Thyroid gland (tissue), 4 donors: ENCODE data around the gene SLC22A12. TPM values are rescaled to one million over a fixed set of nuclear protein-coding genes. Genes with fewer than 3 reads are reported as not detected.
A peak's percentile ranks its signal among the peaks of the same experiment; 100 is the strongest.

Source experiments
- DNase-seq, 2 donors: peaks; one replicate each; pipeline ENCODE4 v3.0.0-alpha.2; 2019
- H3K27ac ChIP-seq, 3 donors: fragments of 200-600 bp; sonication (generic); 1 replicate in 2 of 3; 2 replicates in 1 of 3; pipeline ENCODE4 v1.5.1; 2016 to 2019; ENCODE audit warnings: mild to moderate bottlenecking in 1 of 3, moderate library complexity in 1 of 3
- H3K27me3 ChIP-seq: fragments of 200-600 bp; sonication (generic); one replicate; pipeline ENCODE4 v1.5.1; 2019
- H3K36me3 ChIP-seq, 2 donors: fragments of 200-600 bp; sonication (generic); one replicate each; pipeline ENCODE4 v1.5.1; 2016 to 2019
- H3K4me1 ChIP-seq, 2 donors: fragments of 200-600 bp; sonication (generic); one replicate each; pipeline ENCODE4 v1.5.1; 2017 to 2019
- H3K4me3 ChIP-seq, 3 donors: fragments of 200-600 bp; sonication (generic); replicated peaks in 1 of 3; 1 replicate in 2 of 3; 2 replicates in 1 of 3; pipeline ENCODE4 v1.5.1; 2016; ENCODE audit warnings: mild to moderate bottlenecking in 1 of 3
- H3K9me3 ChIP-seq: fragments of 200-600 bp; sonication (generic); one replicate; pipeline ENCODE4 v1.5.1; 2017
- CTCF ChIP-seq, 6 experiments: fragments of 200-600 bp in 3 of 6; fragments of 450-650 bp in 3 of 6; sonication (generic) in 3 of 6; IDR thresholded peaks; one replicate each; pipeline ENCODE4 v1.5.1; 2016 to 2019; ENCODE audit warnings: antibody characterized with exemption in 6 of 6, mild to moderate bottlenecking in 2 of 6, inconsistent platforms in 1 of 6, moderate library complexity in 1 of 6
- POLR2A ChIP-seq, 2 donors: fragments of 450-650 bp; IDR thresholded peaks; one replicate each; pipeline ENCODE4 v1.6.1; 2017; ENCODE audit warnings: antibody characterized with exemption in 2 of 2, mild to moderate bottlenecking in 2 of 2, moderate library complexity in 1 of 2
- WGBS, 2 donors: methylation state at CpG; one replicate each; pipeline ENCODE4 v1.1.5; 2017; 5-methylcytosine and 5-hydroxymethylcytosine counted together
- intact Hi-C: fragments of 100-400 bp; cut with DNase I; formaldehyde crosslinking; loops from one replicate; pipeline ENCODE4 v1.15.1; 2023
- total RNA-seq, 4 donors: library from RNA; depleted of rRNA; stranded (reverse); fragments of >200 nt; gene quantifications; one replicate each; pipeline ENCODE4 v1.2.3, GENCODE V29; 2016

The SLC22A12 gene
- total RNA-seq, 4 donors from 2014 or later = not detected

GRCh38 chr11:64627371-64627770 lies 36.4 kb downstream of the SLC22A12 start:
- no peak overlapping the region for H3K4me3 ChIP-seq
- TF ChIP-seq POLR2A (IDR thresholded peaks at IDR 0.05) (no peak), CTCF (IDR thresholded peaks at IDR 0.05) (no peak)
- intact Hi-C loops = no loop called here
- H3K27me3 ChIP-seq = no peaks in the 10 kb centered on the region
- H3K9me3 ChIP-seq = no peaks in the 10 kb centered on the region
- H3K36me3 ChIP-seq = no peaks in the 10 kb centered on the region
- peak; percentile 83 to 89 for DNase-seq
- 36 to 46% methylated on average over 4 of the region's 4 CpGs for WGBS, 2 donors
- H3K4me1 ChIP-seq = peaks cover 8 to 15% of the 10 kb centered on the region in 2 donors
- H3K27ac ChIP-seq = peak overlapping the region in 2 of 3 donors; percentile 15 to 58

GRCh38 chr11:64628596-64628995 lies 37.6 kb downstream of the SLC22A12 start:
- WGBS, 2 donors = 91 to 100% methylated on average over 2 of the region's 2 CpGs
- no peaks in the 10 kb centered on the region for H3K9me3 ChIP-seq
- no peak overlapping the region for H3K4me3 ChIP-seq
- DNase-seq = no peak
- peaks cover 8 to 15% of the 10 kb centered on the region in 2 donors for H3K4me1 ChIP-seq
- intact Hi-C loops = no loop called here
- H3K27me3 ChIP-seq = no peaks in the 10 kb centered on the region
- no peak overlapping the region for H3K27ac ChIP-seq
- no peak for TF ChIP-seq CTCF (IDR thresholded peaks at IDR 0.05)
- no peak for TF ChIP-seq POLR2A (IDR thresholded peaks at IDR 0.05)
- no peaks in the 10 kb centered on the region for H3K36me3 ChIP-seq

- DNase-seq = no peak
- no peaks in the 10 kb centered on the region for H3K27me3 ChIP-seq
- no peaks in the 10 kb centered on the region for H3K36me3 ChIP-seq
- 95 to 97% methylated on average over 6 of the region's 6 CpGs for WGBS, 2 donors
- TF ChIP-seq CTCF (IDR thresholded peaks at IDR 0.05) (no peak), POLR2A (IDR thresholded peaks at IDR 0.05) (no peak)
- peaks cover 8 to 12% of the 10 kb centered on the region in 2 donors for H3K4me1 ChIP-seq
- no peak overlapping the region for H3K27ac ChIP-seq
- H3K9me3 ChIP-seq = no peaks in the 10 kb centered on the region
- intact Hi-C loops = no loop called here
- no peak overlapping the region for H3K4me3 ChIP-seq
Measured at GRCh38 chr11:64629103-64629502, 38.1 kb downstream of the SLC22A12 start.

- Histone ChIP-seq H3K4me1 (peaks cover 8 to 12% of the 10 kb centered on the region in 2 donors), H3K27me3 (no peaks in the 10 kb centered on the region), H3K27ac (no peak overlapping the region), H3K36me3 (no peaks in the 10 kb centered on the region), H3K4me3 (no peak overlapping the region), H3K9me3 (no peaks in the 10 kb centered on the region)
- DNase-seq = no peak
- intact Hi-C loops = no loop called here
- 39 to 54% methylated on average over 34 to 52 of the region's 56 CpGs for WGBS, 2 donors
- TF ChIP-seq POLR2A (IDR thresholded peaks at IDR 0.05) = no peak
- peak in 1 of 6 experiments; percentile 5 for TF ChIP-seq CTCF (IDR thresholded peaks at IDR 0.05)
Measured at GRCh38 chr11:64629796-64630562, 39.0 kb downstream of the SLC22A12 start.

GRCh38 chr11:64631675-64632074 lies 40.7 kb downstream of the SLC22A12 start:
- Histone ChIP-seq H3K36me3 (no peaks in the 10 kb centered on the region), H3K4me3 (no peak overlapping the region), H3K27me3 (no peaks in the 10 kb centered on the region), H3K27ac (no peak overlapping the region), H3K9me3 (no peaks in the 10 kb centered on the region), H3K4me1 (peaks cover 8 to 11% of the 10 kb centered on the region in 2 donors)
- 86 to 90% methylated on average over 2 to 4 of the region's 4 CpGs for WGBS, 2 donors
- intact Hi-C loops = no loop called here
- TF ChIP-seq CTCF (IDR thresholded peaks at IDR 0.05) (no peak), POLR2A (IDR thresholded peaks at IDR 0.05) (no peak)
- no peak for DNase-seq
